Measurements from ENCODE around the gene KRT20. TPM values are rescaled to one million over a fixed set of nuclear protein-coding genes. Genes with fewer than 3 reads are reported as not detected.

The KRT20 gene
- total and polyA plus RNA-seq, 2 of the 8 experiments (the other 6 are each of a cell fraction or from before 2014, with no cell fraction given): not detected

- TF ChIP-seq SP2 (IDR thresholded peaks at IDR 0.05; ENCODE audit: low read length): no peak
- no peak for TF ChIP-seq HDAC2 (IDR thresholded peaks at IDR 0.05; ENCODE audit: borderline replicate concordance in 1 of 2, low read depth in 2 of 2, low read length in 2 of 2)
- no peak for TF ChIP-seq YY1 (IDR thresholded peaks at IDR 0.05; ENCODE audit: low read depth, low read length)
- TF ChIP-seq SUZ12 (IDR thresholded peaks at IDR 0.05; ENCODE audit: low read length): no peak
- TF ChIP-seq POLR2AphosphoS5 (IDR thresholded peaks at IDR 0.05; ENCODE audit: low read depth, low read length): no peak
- TF ChIP-seq JUND (IDR thresholded peaks at IDR 0.05; ENCODE audit: low read length): no peak
- TF ChIP-seq RNF2 (IDR thresholded peaks at IDR 0.05; ENCODE audit: borderline replicate concordance, low read depth, low read length, missing control alignments, poor library complexity, severe bottlenecking): no peak
- TF ChIP-seq NANOG (IDR thresholded peaks at IDR 0.05; ENCODE audit: insufficient read depth, low read depth, low read length, poor library complexity, severe bottlenecking): no peak
- no peak for TF ChIP-seq FOSL1 (IDR thresholded peaks at IDR 0.05; ENCODE audit: insufficient read depth, low read depth, low read length)
Measured at GRCh38 chr17:40827746-40828453, 57.1 kb downstream of the KRT20 start (continued).

Other genes starting within 250 kb of the KRT20 start
- 131 and 142 TPM in 2 replicates for gene SMARCE1, start 237.4 kb downstream of the KRT20 start, total RNA-seq (2021; fragmentation: NEBNext Ultra II Directional; extraction: Animal tissue kit (Norgen Biotek cat#: 25700))
- 20.2 and 30.7 TPM in 2 replicates for gene SMARCE1, start 237.4 kb downstream of the KRT20 start, polyA plus RNA-seq (2011; rRNA removed)
- 0.61 and 0.75 TPM in 2 replicates for gene KRT222, start 220.1 kb downstream of the KRT20 start, total RNA-seq (2021; fragmentation: NEBNext Ultra II Directional; extraction: Animal tissue kit (Norgen Biotek cat#: 25700))
- gene KRT222, start 220.1 kb downstream of the KRT20 start, polyA plus RNA-seq (2011; rRNA removed): 0.08 and 0.09 TPM in 2 replicates
- gene KRT24, start 181.5 kb downstream of the KRT20 start, total RNA-seq (2021; fragmentation: NEBNext Ultra II Directional; extraction: Animal tissue kit (Norgen Biotek cat#: 25700)): not detected in 2 replicates
- gene KRT24, start 181.5 kb downstream of the KRT20 start, polyA plus RNA-seq (2011; rRNA removed): not detected in 2 replicates
- gene KRT25, start 129.9 kb downstream of the KRT20 start, total RNA-seq (2021; fragmentation: NEBNext Ultra II Directional; extraction: Animal tissue kit (Norgen Biotek cat#: 25700)): not detected in 2 replicates
- not detected in 2 replicates for gene KRT25, start 129.9 kb downstream of the KRT20 start, polyA plus RNA-seq (2011; rRNA removed)
- gene KRT26, start 113.0 kb downstream of the KRT20 start, total RNA-seq (2021; fragmentation: NEBNext Ultra II Directional; extraction: Animal tissue kit (Norgen Biotek cat#: 25700)): not detected in 2 replicates
- not detected in 2 replicates for gene KRT26, start 113.0 kb downstream of the KRT20 start, polyA plus RNA-seq (2011; rRNA removed)
- gene KRT27, start 102.7 kb downstream of the KRT20 start, total RNA-seq (2021; fragmentation: NEBNext Ultra II Directional; extraction: Animal tissue kit (Norgen Biotek cat#: 25700)): not detected in 2 replicates
- not detected in 2 replicates for gene KRT27, start 102.7 kb downstream of the KRT20 start, polyA plus RNA-seq (2011; rRNA removed)
- not detected in 2 replicates for gene KRT28, start 85.3 kb downstream of the KRT20 start, total RNA-seq (2021; fragmentation: NEBNext Ultra II Directional; extraction: Animal tissue kit (Norgen Biotek cat#: 25700))
- gene KRT28, start 85.3 kb downstream of the KRT20 start, polyA plus RNA-seq (2011; rRNA removed): not detected in 2 replicates
- gene KRT10, start 62.6 kb downstream of the KRT20 start, total RNA-seq (2021; fragmentation: NEBNext Ultra II Directional; extraction: Animal tissue kit (Norgen Biotek cat#: 25700)): 31.3 and 39.4 TPM in 2 replicates
- 2.4 and 3.5 TPM in 2 replicates for gene KRT10, start 62.6 kb downstream of the KRT20 start, polyA plus RNA-seq (2011; rRNA removed)
- gene KRT12, start 18.0 kb downstream of the KRT20 start, total RNA-seq (2021; fragmentation: NEBNext Ultra II Directional; extraction: Animal tissue kit (Norgen Biotek cat#: 25700)): not detected in 2 replicates
- 0.03 TPM in 1 of 2 replicates, not detected in the other for gene KRT12, start 18.0 kb downstream of the KRT20 start, polyA plus RNA-seq (2011; rRNA removed)
- not detected in 2 replicates for gene KRT23, start 52.4 kb upstream of the KRT20 start, total RNA-seq (2021; fragmentation: NEBNext Ultra II Directional; extraction: Animal tissue kit (Norgen Biotek cat#: 25700))
- not detected in 2 replicates for gene KRT23, start 52.4 kb upstream of the KRT20 start, polyA plus RNA-seq (2011; rRNA removed)
- not detected in 2 replicates for gene KRT39, start 81.7 kb upstream of the KRT20 start, total RNA-seq (2021; fragmentation: NEBNext Ultra II Directional; extraction: Animal tissue kit (Norgen Biotek cat#: 25700))
- gene KRT39, start 81.7 kb upstream of the KRT20 start, polyA plus RNA-seq (2011; rRNA removed): not detected in 2 replicates
- gene KRT40, start 99.1 kb upstream of the KRT20 start, total RNA-seq (2021; fragmentation: NEBNext Ultra II Directional; extraction: Animal tissue kit (Norgen Biotek cat#: 25700)): not detected in 2 replicates
- not detected in 2 replicates for gene KRT40, start 99.1 kb upstream of the KRT20 start, polyA plus RNA-seq (2011; rRNA removed)
- not detected in 2 replicates for gene KRTAP3-3, start 108.9 kb upstream of the KRT20 start, total RNA-seq (2021; fragmentation: NEBNext Ultra II Directional; extraction: Animal tissue kit (Norgen Biotek cat#: 25700))
- gene KRTAP3-3, start 108.9 kb upstream of the KRT20 start, polyA plus RNA-seq (2011; rRNA removed): not detected in 2 replicates
- not detected in 2 replicates for gene KRTAP3-2, start 114.7 kb upstream of the KRT20 start, total RNA-seq (2021; fragmentation: NEBNext Ultra II Directional; extraction: Animal tissue kit (Norgen Biotek cat#: 25700))
- gene KRTAP3-2, start 114.7 kb upstream of the KRT20 start, polyA plus RNA-seq (2011; rRNA removed): not detected in 2 replicates
- gene KRTAP3-1, start 123.9 kb upstream of the KRT20 start, total RNA-seq (2021; fragmentation: NEBNext Ultra II Directional; extraction: Animal tissue kit (Norgen Biotek cat#: 25700)): not detected in 2 replicates
- gene KRTAP3-1, start 123.9 kb upstream of the KRT20 start, polyA plus RNA-seq (2011; rRNA removed): not detected in 2 replicates
- gene KRTAP1-5, start 142.0 kb upstream of the KRT20 start, total RNA-seq (2021; fragmentation: NEBNext Ultra II Directional; extraction: Animal tissue kit (Norgen Biotek cat#: 25700)): not detected in 2 replicates
- not detected in 2 replicates for gene KRTAP1-5, start 142.0 kb upstream of the KRT20 start, polyA plus RNA-seq (2011; rRNA removed)
- gene KRTAP1-4, start 145.0 kb upstream of the KRT20 start, total RNA-seq (2021; fragmentation: NEBNext Ultra II Directional; extraction: Animal tissue kit (Norgen Biotek cat#: 25700)): not detected in 2 replicates
- not detected in 2 replicates for gene KRTAP1-4, start 145.0 kb upstream of the KRT20 start, polyA plus RNA-seq (2011; rRNA removed)
- gene KRTAP1-3, start 149.6 kb upstream of the KRT20 start, total RNA-seq (2021; fragmentation: NEBNext Ultra II Directional; extraction: Animal tissue kit (Norgen Biotek cat#: 25700)): not detected in 2 replicates
- not detected in 2 replicates for gene KRTAP1-3, start 149.6 kb upstream of the KRT20 start, polyA plus RNA-seq (2011; rRNA removed)
- gene KRTAP1-1, start 156.2 kb upstream of the KRT20 start, total RNA-seq (2021; fragmentation: NEBNext Ultra II Directional; extraction: Animal tissue kit (Norgen Biotek cat#: 25700)): not detected in 2 replicates
- gene KRTAP1-1, start 156.2 kb upstream of the KRT20 start, polyA plus RNA-seq (2011; rRNA removed): not detected in 2 replicates
- gene KRTAP2-1, start 162.1 kb upstream of the KRT20 start, total RNA-seq (2021; fragmentation: NEBNext Ultra II Directional; extraction: Animal tissue kit (Norgen Biotek cat#: 25700)): not detected in 2 replicates
- gene KRTAP2-1, start 162.1 kb upstream of the KRT20 start, polyA plus RNA-seq (2011; rRNA removed): not detected in 2 replicates
- not detected in 2 replicates for gene KRTAP2-2, start 170.0 kb upstream of the KRT20 start, total RNA-seq (2021; fragmentation: NEBNext Ultra II Directional; extraction: Animal tissue kit (Norgen Biotek cat#: 25700))
- gene KRTAP2-2, start 170.0 kb upstream of the KRT20 start, polyA plus RNA-seq (2011; rRNA removed): not detected in 2 replicates
- not detected in 2 replicates for gene KRTAP2-3, start 174.9 kb upstream of the KRT20 start, total RNA-seq (2021; fragmentation: NEBNext Ultra II Directional; extraction: Animal tissue kit (Norgen Biotek cat#: 25700))
- gene KRTAP2-3, start 174.9 kb upstream of the KRT20 start, polyA plus RNA-seq (2011; rRNA removed): not detected in 2 replicates
- gene KRTAP2-4, start 180.6 kb upstream of the KRT20 start, total RNA-seq (2021; fragmentation: NEBNext Ultra II Directional; extraction: Animal tissue kit (Norgen Biotek cat#: 25700)): not detected in 2 replicates
- not detected in 2 replicates for gene KRTAP2-4, start 180.6 kb upstream of the KRT20 start, polyA plus RNA-seq (2011; rRNA removed)
- not detected in 2 replicates for gene KRTAP4-7, start 198.9 kb upstream of the KRT20 start, total RNA-seq (2021; fragmentation: NEBNext Ultra II Directional; extraction: Animal tissue kit (Norgen Biotek cat#: 25700))
- not detected in 2 replicates for gene KRTAP4-7, start 198.9 kb upstream of the KRT20 start, polyA plus RNA-seq (2011; rRNA removed)
- not detected in 2 replicates for gene KRTAP4-8, start 212.9 kb upstream of the KRT20 start, total RNA-seq (2021; fragmentation: NEBNext Ultra II Directional; extraction: Animal tissue kit (Norgen Biotek cat#: 25700))
- gene KRTAP4-8, start 212.9 kb upstream of the KRT20 start, polyA plus RNA-seq (2011; rRNA removed): not detected in 2 replicates
- not detected in 2 replicates for gene KRTAP4-16, start 217.0 kb upstream of the KRT20 start, total RNA-seq (2021; fragmentation: NEBNext Ultra II Directional; extraction: Animal tissue kit (Norgen Biotek cat#: 25700))
- gene KRTAP4-16, start 217.0 kb upstream of the KRT20 start, polyA plus RNA-seq (2011; rRNA removed): not detected in 2 replicates
- gene KRTAP4-9, start 220.1 kb upstream of the KRT20 start, total RNA-seq (2021; fragmentation: NEBNext Ultra II Directional; extraction: Animal tissue kit (Norgen Biotek cat#: 25700)): not detected in 2 replicates
- gene KRTAP4-9, start 220.1 kb upstream of the KRT20 start, polyA plus RNA-seq (2011; rRNA removed): 0.06 TPM in 1 of 2 replicates, not detected in the other
- not detected in 2 replicates for gene KRTAP4-11, start 233.1 kb upstream of the KRT20 start, total RNA-seq (2021; fragmentation: NEBNext Ultra II Directional; extraction: Animal tissue kit (Norgen Biotek cat#: 25700))
- not detected in 2 replicates for gene KRTAP4-11, start 233.1 kb upstream of the KRT20 start, polyA plus RNA-seq (2011; rRNA removed)
- not detected in 2 replicates for gene KRTAP4-12, start 238.9 kb upstream of the KRT20 start, total RNA-seq (2021; fragmentation: NEBNext Ultra II Directional; extraction: Animal tissue kit (Norgen Biotek cat#: 25700))
- not detected in 2 replicates for gene KRTAP4-12, start 238.9 kb upstream of the KRT20 start, polyA plus RNA-seq (2011; rRNA removed)